ENCODE data around the gene ESR1. TPM values are rescaled to one million over a fixed set of nuclear protein-coding genes. Genes with fewer than 3 reads are reported as not detected.

ESR1 gene
- total RNA-seq, 4 donors from 2014 or later, result 29.1 to 225 (median 141) TPM

DNA sequence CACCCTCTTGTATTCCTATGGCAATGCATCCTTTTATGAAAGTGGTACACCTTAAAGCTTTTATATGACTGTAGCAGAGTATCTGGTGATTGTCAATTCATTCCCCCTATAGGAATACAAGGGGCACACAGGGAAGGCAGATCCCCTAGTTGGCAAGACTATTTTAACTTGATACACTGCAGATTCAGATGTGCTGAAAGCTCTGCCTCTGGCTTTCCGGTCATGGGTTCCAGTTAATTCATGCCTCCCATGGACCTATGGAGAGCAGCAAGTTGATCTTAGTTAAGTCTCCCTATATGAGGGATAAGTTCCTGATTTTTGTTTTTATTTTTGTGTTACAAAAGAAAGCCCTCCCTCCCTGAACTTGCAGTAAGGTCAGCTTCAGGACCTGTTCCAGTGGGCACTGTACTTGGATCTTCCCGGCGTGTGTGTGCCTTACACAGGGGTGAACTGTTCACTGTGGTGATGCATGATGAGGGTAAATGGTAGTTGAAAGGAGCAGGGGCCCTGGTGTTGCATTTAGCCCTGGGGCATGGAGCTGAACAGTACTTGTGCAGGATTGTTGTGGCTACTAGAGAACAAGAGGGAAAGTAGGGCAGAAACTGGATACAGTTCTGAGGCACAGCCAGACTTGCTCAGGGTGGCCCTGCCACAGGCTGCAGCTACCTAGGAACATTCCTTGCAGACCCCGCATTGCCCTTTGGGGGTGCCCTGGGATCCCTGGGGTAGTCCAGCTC is 292.1 kb downstream of the ESR1 start:
- intact Hi-C loops (cut with DNase I; ENCODE audit: low total_unique reads), result no loop called here
- no peak overlapping the region for H3K4me3 ChIP-seq
- H3K9me3 ChIP-seq, result no peaks in the 10 kb centered on the region
- no peaks in the 10 kb centered on the region for H3K27me3 ChIP-seq
- H3K27ac ChIP-seq, result peak overlapping the region; percentile 25 to 50
- no peaks in the 10 kb centered on the region for H3K4me1 ChIP-seq
- H3K36me3 ChIP-seq, result no peaks in the 10 kb centered on the region
- DNase-seq, result no peak
- TF ChIP-seq CTCF (IDR thresholded peaks at IDR 0.05), result no peak
- TF ChIP-seq POLR2A (IDR thresholded peaks at IDR 0.05), result no peak

DNA sequence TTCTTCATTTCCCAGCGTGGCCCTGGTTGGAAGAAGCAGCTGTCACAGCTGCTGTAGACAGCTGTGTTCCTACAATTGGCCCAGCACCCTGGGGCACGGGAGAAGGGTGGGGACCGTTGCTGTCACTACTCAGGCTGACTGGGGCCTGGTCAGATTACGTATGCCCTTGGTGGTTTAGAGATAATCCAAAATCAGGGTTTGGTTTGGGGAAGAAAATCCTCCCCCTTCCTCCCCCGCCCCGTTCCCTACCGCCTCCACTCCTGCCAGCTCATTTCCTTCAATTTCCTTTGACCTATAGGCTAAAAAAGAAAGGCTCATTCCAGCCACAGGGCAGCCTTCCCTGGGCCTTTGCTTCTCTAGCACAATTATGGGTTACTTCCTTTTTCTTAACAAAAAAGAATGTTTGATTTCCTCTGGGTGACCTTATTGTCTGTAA is 292.7 kb downstream of the ESR1 start:
- DNase-seq, result no peak

GRCh38 chr6:152107973-152108372 is 300.5 kb downstream of the ESR1 start:
- Histone ChIP-seq H3K9me3 (no peaks in the 10 kb centered on the region), H3K4me3 (no peak overlapping the region), H3K4me1 (peaks cover 0 to 6% of the 10 kb centered on the region in 2 donors), H3K27ac (no peak overlapping the region), H3K27me3 (no peaks in the 10 kb centered on the region), H3K36me3 (no peaks in the 10 kb centered on the region)
- no peak for TF ChIP-seq POLR2A (IDR thresholded peaks at IDR 0.05)
- TF ChIP-seq CTCF (IDR thresholded peaks at IDR 0.05), result no peak
- DNase-seq, result no peak
- intact Hi-C loops (cut with DNase I; ENCODE audit: low total_unique reads), result no loop called here

More for the DNA sequence above, 292.7 kb downstream of the ESR1 start:
- no peaks in the 10 kb centered on the region for H3K4me1 ChIP-seq
- no peak overlapping the region for H3K4me3 ChIP-seq
- no peaks in the 10 kb centered on the region for H3K9me3 ChIP-seq
- intact Hi-C loops (cut with DNase I; ENCODE audit: low total_unique reads), result no loop called here
- TF ChIP-seq POLR2A (IDR thresholded peaks at IDR 0.05) (no peak), CTCF (IDR thresholded peaks at IDR 0.05) (no peak)
- peak overlapping the region; percentile 25 to 50 for H3K27ac ChIP-seq
- H3K27me3 ChIP-seq, result no peaks in the 10 kb centered on the region
- H3K36me3 ChIP-seq, result no peaks in the 10 kb centered on the region

DNA sequence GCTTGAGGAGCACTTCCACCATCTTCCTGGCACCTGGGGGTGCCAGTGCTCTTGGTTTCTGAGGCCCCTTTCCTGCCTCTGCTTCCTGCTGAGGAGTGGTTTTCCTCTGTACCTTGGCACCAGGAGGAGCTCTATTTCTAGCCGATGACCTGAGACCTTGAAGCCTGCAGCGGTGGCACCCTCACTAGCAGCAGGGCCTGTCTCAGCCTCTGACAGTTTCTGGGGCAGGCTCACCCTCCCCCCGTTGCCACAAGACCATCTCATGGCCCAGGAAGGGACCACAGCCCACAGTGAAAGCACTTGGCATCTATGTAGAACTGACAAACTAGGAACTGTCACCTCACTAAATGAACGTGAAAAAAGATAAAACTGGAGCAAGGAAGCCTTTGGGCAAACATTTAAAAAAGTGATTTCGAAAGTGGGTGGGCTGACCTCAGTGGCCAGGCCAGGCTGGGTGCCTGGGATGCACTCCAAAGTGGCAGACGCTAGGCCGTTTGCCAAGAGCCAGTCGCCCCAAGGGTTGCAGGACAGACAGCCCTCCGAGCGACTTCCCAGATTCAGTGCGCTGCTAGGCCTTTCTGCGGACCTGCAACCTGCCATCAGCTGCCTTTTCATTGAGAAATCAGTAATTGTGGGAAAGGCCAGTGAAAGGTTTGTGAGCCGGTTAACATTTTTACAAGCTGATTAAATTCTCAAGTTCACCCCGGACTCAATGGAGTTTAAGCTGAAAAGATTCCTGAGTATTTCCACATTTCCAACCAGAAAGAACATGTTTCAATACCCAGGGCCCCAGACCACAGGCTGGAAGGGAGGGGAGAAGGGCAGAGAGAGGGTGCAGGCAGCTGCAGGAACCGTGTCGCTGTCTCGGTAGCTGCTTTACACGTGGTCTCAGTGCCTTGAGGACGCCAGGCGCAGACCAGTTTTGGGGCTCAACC is 303.7 kb downstream of the ESR1 start:
- H3K4me3 ChIP-seq, result no peak overlapping the region
- DNase-seq, result peak in 1 of 2 donors; percentile 42
- H3K27me3 ChIP-seq, result no peaks in the 10 kb centered on the region
- peak overlapping the region; percentile 23 to 50 for H3K27ac ChIP-seq
- H3K4me1 ChIP-seq, result peaks cover 0 to 6% of the 10 kb centered on the region in 2 donors
- no peaks in the 10 kb centered on the region for H3K36me3 ChIP-seq
- no peaks in the 10 kb centered on the region for H3K9me3 ChIP-seq
- intact Hi-C loops (cut with DNase I; ENCODE audit: low total_unique reads), result no loop called here
- TF ChIP-seq CTCF (IDR thresholded peaks at IDR 0.05), result no peak
- TF ChIP-seq POLR2A (IDR thresholded peaks at IDR 0.05), result no peak

Measured in uterus (tissue), 4 donors.